B cell (primary cell): Measurements from ENCODE around the gene EBLN2. TPM values are rescaled to one million over a fixed set of nuclear protein-coding genes. Genes with fewer than 3 reads are reported as not detected.

Experiments
- ATAC-seq: fragments of 200-7000 bp; cut with Tn5 transposase; one replicate; pipeline ENCODE4 v1.10.0; 2021; ENCODE audit warnings: low read depth, mild to moderate bottlenecking, moderate number of reproducible peaks, moderate library complexity
- CTCF ChIA-PET: fragments of 350-600 bp; sonication (Branson Sonifier 250); formaldehyde crosslinking; loops from one replicate; lab custom pipeline; 2021; ENCODE audit warnings: antibody characterized with exemption, inconsistent platforms; lab: Charles Lee
- POLR2A ChIA-PET: fragments of 350-600 bp; sonication (Branson Sonifier 250); formaldehyde crosslinking; loops from one replicate; lab custom pipeline; 2021; ENCODE audit warnings: antibody characterized with exemption; lab: Charles Lee
- DNase-seq: peaks from one replicate; pipeline ENCODE4 v3.0.0; 2013
- H2AFZ ChIP-seq: 2 replicates; pipeline ENCODE4 v1.6.1; 2012; ENCODE audit warnings: mild to moderate bottlenecking, low read depth, low read length; ENCODE audit not compliant: insufficient read depth, poor library complexity, severe bottlenecking
- H3K27ac ChIP-seq, 2 donors: 1 replicate in 1 of 2; 2 replicates in 1 of 2; pipeline ENCODE4 v1.5.1; 2012 to 2013; ENCODE audit warnings: low read length in 2 of 2, mild to moderate bottlenecking in 2 of 2, moderate library complexity in 1 of 2
- H3K27me3 ChIP-seq, 4 experiments: fragments of 200-600 bp in 1 of 4; sonication (generic) in 1 of 4; replicated peaks in 1 of 4; 1 replicate in 2 of 4; 2 replicates in 2 of 4; pipeline versions ENCODE4 v1.6.1 to v1.7.0; 2013 to 2016; ENCODE audit warnings: low read length in 3 of 4, mild to moderate bottlenecking in 2 of 4, mixed read lengths in 1 of 4, moderate library complexity in 1 of 4; ENCODE audit not compliant: insufficient read depth in 4 of 4, control insufficient read depth in 3 of 4; ENCODE audit errors: control extremely low read depth in 1 of 4
- H3K36me3 ChIP-seq, 2 experiments: replicated peaks in 1 of 2; 1 replicate in 1 of 2; 2 replicates in 1 of 2; pipeline versions ENCODE4 v1.6.1 to v1.7.1; 2013; ENCODE audit warnings: low read length in 1 of 2; ENCODE audit not compliant: insufficient read depth in 2 of 2, control insufficient read depth in 1 of 2; ENCODE audit errors: control extremely low read depth in 1 of 2, extremely low read depth in 1 of 2
- H3K4me1 ChIP-seq, 2 donors: fragments of 200-600 bp in 1 of 2; sonication (generic) in 1 of 2; 1 replicate in 1 of 2; 2 replicates in 1 of 2; pipeline versions ENCODE4 v1.5.1 to v1.6.1; 2013 to 2017; ENCODE audit warnings: low read length in 2 of 2; ENCODE audit not compliant: control insufficient read depth in 2 of 2, insufficient read depth in 2 of 2
- H3K4me2 ChIP-seq: replicated peaks from 2 replicates; pipeline ENCODE3; 2012; ENCODE audit warnings: mild to moderate bottlenecking, low read depth, low read length; ENCODE audit not compliant: poor library complexity, severe bottlenecking
- H3K4me3 ChIP-seq, 5 experiments: fragments of 200-600 bp in 1 of 5; sonication (generic) in 1 of 5; 1 replicate in 3 of 5; 2 replicates in 2 of 5; pipeline versions ENCODE4 v1.5.1 to v1.7.0; 2011 to 2016; ENCODE audit warnings: low read length in 4 of 5, mild to moderate bottlenecking in 4 of 5, low read depth in 2 of 5, control low read depth in 1 of 5, moderate library complexity in 1 of 5; ENCODE audit not compliant: insufficient read depth in 1 of 5; ENCODE audit errors: control extremely low read depth in 1 of 5, extremely low read depth in 1 of 5
- H3K79me2 ChIP-seq: fragments of 200-600 bp; sonication (generic); one replicate; pipeline ENCODE4 v1.6.0; 2016; ENCODE audit warnings: low read length; ENCODE audit not compliant: control insufficient read depth, insufficient read depth
- H3K9ac ChIP-seq: fragments of 200-600 bp; sonication (generic); 2 replicates; pipeline ENCODE4 v1.6.1; 2017; ENCODE audit warnings: mild to moderate bottlenecking, low read length, moderate library complexity
- H3K9me3 ChIP-seq, 3 donors: one replicate each; pipeline versions ENCODE4 v1.6.1 to v1.7.1; 2013; ENCODE audit warnings: low read length in 2 of 3; ENCODE audit not compliant: control insufficient read depth in 2 of 3, insufficient read depth in 1 of 3; ENCODE audit errors: control extremely low read depth in 1 of 3
- H4K20me1 ChIP-seq: 2 replicates; pipeline ENCODE4 v1.6.0; 2012; ENCODE audit warnings: mild to moderate bottlenecking, low read length; ENCODE audit not compliant: insufficient read depth, control insufficient read depth, poor library complexity, severe bottlenecking
- H3K27ac Mint-ChIP-seq: one replicate; pipeline ENCODE4 v1.8.0; 2021; ENCODE audit warnings: mixed read lengths
- H3K27me3 Mint-ChIP-seq: one replicate; pipeline ENCODE4 v1.8.0; 2021; ENCODE audit warnings: mixed read lengths
- H3K4me1 Mint-ChIP-seq: one replicate; pipeline ENCODE4 v1.8.0; 2021; ENCODE audit warnings: mixed read lengths
- H3K4me3 Mint-ChIP-seq: one replicate; pipeline ENCODE4 v1.8.0; 2021; ENCODE audit warnings: mixed read lengths
- H3K9me3 Mint-ChIP-seq: one replicate; pipeline ENCODE4 v1.8.0; 2022; ENCODE audit warnings: mixed read lengths; ENCODE audit not compliant: insufficient read depth
- CTCF ChIP-seq: fragments of 200-600 bp; IDR thresholded peaks from one replicate; pipeline ENCODE4 v1.8.0; 2022; ENCODE audit warnings: antibody characterized with exemption, mild to moderate bottlenecking
- EZH2 ChIP-seq: IDR thresholded peaks from 2 replicates; pipeline ENCODE4 v1.6.1; 2012; ENCODE audit warnings: borderline replicate concordance, low read depth, mild to moderate bottlenecking, moderate library complexity, low read length; ENCODE audit not compliant: insufficient read depth, poor library complexity, severe bottlenecking
- WGBS: methylation state at CpG from one replicate; pipeline ENCODE4 v1.1.5; 2013; ENCODE audit warnings: missing lambda C conversion rate; ENCODE audit not compliant: insufficient coverage; 5-methylcytosine and 5-hydroxymethylcytosine counted together
- intact Hi-C: fragments of 100-400 bp; cut with micrococcal nuclease; formaldehyde crosslinking; loops from one replicate; pipeline ENCODE4 v1.10.0; 2022
- polyA plus RNA-seq: library from polyadenylated mRNA; depleted of rRNA; stranded (reverse); fragments of >200 nt; gene quantifications from 2 replicates; pipeline ENCODE4 v1.2.3, GENCODE V29; 2012
- total RNA-seq, 2 donors: library from RNA; stranded (reverse); fragments of 120-200 nt in 1 of 2; gene quantifications; 1 replicate in 1 of 2; 2 replicates in 1 of 2; pipeline versions ENCODE4 v1.2.3 to v1.2.4, GENCODE V29; 2013 to 2022

Gene EBLN2
- total and polyA plus RNA-seq, 2 donors (not counting 1 experiment from before 2014, with no cell fraction given), result 4.5 to 10.2 TPM

- Histone ChIP-seq H3K9ac (no peak overlapping the region), H3K4me1 (peaks cover 0 to 9% of the 10 kb centered on the region in 2 donors), H3K9me3 (no peaks in the 10 kb centered on the region), H3K79me2 (peaks cover 99% of the 10 kb centered on the region), H3K36me3 (peaks cover 2 to 3% of the 10 kb centered on the region in 2 experiments), H4K20me1 (peaks cover 85% of the 10 kb centered on the region), H3K27me3 (no peaks in the 10 kb centered on the region), H3K4me3 (no peak overlapping the region), H3K27ac (no peak overlapping the region), H3K4me2 (no peak overlapping the region), H2AFZ (no peak overlapping the region)
- CTCF ChIA-PET, result no interaction called here
- ATAC-seq, result no peak
- TF ChIP-seq CTCF, result no peak
- TF ChIP-seq EZH2, result no peak
- intact Hi-C loops, result no loop called here
- POLR2A ChIA-PET, result no interaction called here
- H3K4me3 Mint-ChIP-seq, result no peak overlapping the region
- DNase-seq, result no peak
- peaks cover 69% of the 10 kb centered on the region for H3K4me1 Mint-ChIP-seq
- no peaks in the 10 kb centered on the region for H3K9me3 Mint-ChIP-seq
- no peak overlapping the region for H3K27ac Mint-ChIP-seq
- H3K27me3 Mint-ChIP-seq, result no peaks in the 10 kb centered on the region
- no CpG with 5 or more reads among the region's 2 CpGs for WGBS
Measured at GRCh38 chr3:73026760-73027113, 34.7 kb upstream of the EBLN2 start.

- CTCF ChIA-PET, result no interaction called here
- POLR2A ChIA-PET, result no interaction called here
- no peak overlapping the region for H2AFZ ChIP-seq
- H3K4me1 ChIP-seq, result peaks cover 0 to 9% of the 10 kb centered on the region in 2 donors
- Mint-ChIP-seq H3K9me3 (no peaks in the 10 kb centered on the region), H3K27ac (no peak overlapping the region), H3K4me1 (peaks cover 67% of the 10 kb centered on the region), H3K4me3 (no peak overlapping the region), H3K27me3 (no peaks in the 10 kb centered on the region)
- WGBS, result 78% methylated on average over 4 of the region's 4 CpGs
- no peak overlapping the region for H3K27ac ChIP-seq
- H3K9me3 ChIP-seq, result no peaks in the 10 kb centered on the region
- H3K36me3 ChIP-seq, result peaks cover 2 to 3% of the 10 kb centered on the region in 2 experiments
- H3K79me2 ChIP-seq, result peaks cover 98% of the 10 kb centered on the region
- H3K4me3 ChIP-seq, result no peak overlapping the region
- H3K27me3 ChIP-seq, result no peaks in the 10 kb centered on the region
- TF ChIP-seq EZH2, result no peak
- TF ChIP-seq CTCF, result no peak
- peaks cover 82% of the 10 kb centered on the region for H4K20me1 ChIP-seq
- DNase-seq (no peak), ATAC-seq (no peak)
- intact Hi-C loops, result no loop called here
- H3K9ac ChIP-seq, result no peak overlapping the region
- no peak overlapping the region for H3K4me2 ChIP-seq
Measured at GRCh38 chr3:73028803-73029202, 32.7 kb upstream of the EBLN2 start.
